HG03103 (cell line): ENCODE results near the gene HIGD1A.
"Not testable (repeated sequence)": the region's sequence is repeated elsewhere in the genome, so short reads cannot be mapped to it uniquely, and the experiment has no call there.

Experiments
- ATAC-seq: cut with Tn5 transposase; IDR thresholded peaks from one replicate; pipeline ENCODE4 v1.9.1; 2021; ENCODE audit warnings: low read depth; ENCODE audit not compliant: unreplicated experiment

HIGD1A gene

GRCh38 chr3:42829628-42830436 is 25.5 kb upstream of the HIGD1A start:
- no peak for ATAC-seq

DNA sequence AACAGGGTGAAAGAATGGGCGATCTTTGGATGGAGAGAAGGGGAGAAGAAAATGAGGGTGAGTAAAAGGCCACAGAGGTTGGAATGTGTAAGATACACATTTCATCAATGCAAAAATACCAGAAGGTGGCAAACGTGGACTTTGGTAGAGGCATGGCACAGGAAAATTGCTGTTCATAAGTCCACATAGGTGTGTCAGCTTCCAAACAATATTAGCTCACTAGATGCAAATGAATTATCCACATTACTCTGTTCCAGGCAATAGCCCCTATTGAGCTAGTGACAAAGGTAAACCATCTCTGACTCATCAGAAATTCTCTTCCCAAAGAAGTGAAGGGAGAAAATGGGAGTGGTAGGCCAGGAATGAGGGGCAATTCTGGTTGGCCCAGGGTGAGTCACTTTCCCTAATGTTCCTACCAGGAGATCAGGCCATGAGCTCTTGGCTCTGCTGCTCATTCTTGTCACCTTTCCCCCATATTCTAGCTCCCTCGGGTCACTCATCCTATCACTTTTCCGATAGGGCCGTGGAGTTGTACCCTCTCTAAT is 24.9 kb upstream of the HIGD1A start:
- no peak for ATAC-seq

DNA sequence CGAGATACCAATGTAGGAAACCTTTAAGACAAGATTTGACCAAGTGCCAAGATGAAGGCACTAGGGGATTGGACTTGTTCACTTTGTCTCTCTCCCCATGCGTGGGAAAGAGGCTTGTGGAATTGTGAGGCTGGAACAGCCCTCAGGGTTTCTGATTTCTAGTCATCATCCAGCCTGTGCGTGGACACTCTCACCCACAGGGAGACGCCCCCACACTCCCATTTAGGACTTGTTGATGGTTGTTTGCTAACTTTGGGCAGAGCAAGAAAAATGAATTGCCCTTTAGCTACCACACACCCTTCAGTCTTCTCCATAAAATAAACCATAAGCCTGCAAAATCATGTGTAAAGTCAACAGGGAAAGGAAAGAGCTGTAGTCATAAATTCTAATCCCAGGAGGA is 23.4 kb upstream of the HIGD1A start:
- no peak for ATAC-seq

DNA sequence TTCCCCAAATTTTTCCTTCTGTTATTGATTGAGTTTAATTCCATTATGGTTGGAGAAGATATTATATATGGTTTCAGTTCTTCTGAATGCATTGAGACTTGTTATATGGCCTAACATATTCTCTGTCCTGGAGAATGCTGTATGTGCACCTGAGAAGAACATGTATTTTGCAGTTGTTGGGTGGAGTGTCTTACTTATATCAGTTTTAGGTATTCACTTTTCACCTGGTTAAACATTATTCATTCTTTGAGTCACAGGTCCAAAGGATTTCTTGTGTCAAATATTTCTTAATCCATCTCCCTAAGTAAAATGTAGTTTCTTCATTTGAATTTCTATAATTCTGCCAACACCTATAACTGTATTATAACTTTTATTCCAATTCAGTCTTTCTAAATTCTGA is 22.7 kb upstream of the HIGD1A start:
- no peak for ATAC-seq

GRCh38 chr3:42826141-42826540 is 21.9 kb upstream of the HIGD1A start:
- ATAC-seq, result no peak

DNA sequence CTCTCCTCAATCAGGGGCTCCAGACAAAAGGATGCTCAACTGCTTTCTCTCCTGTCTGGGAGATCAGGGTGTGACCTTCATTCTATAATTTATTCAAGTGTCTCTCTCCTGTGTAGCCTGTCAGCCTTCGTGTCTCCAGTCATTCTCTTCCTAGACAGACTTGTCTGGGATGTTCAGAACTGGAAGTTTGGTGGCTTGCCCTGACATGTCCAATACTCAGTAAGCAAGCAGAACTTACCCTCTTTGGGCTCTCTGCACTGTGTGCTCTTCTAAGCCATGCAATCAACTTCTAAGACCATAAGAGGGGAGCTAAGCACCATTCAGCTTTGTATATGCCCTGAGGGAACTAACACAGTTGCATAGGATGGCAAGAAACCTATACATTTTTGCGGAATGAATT is 19.1 kb upstream of the HIGD1A start:
- no peak for ATAC-seq

DNA sequence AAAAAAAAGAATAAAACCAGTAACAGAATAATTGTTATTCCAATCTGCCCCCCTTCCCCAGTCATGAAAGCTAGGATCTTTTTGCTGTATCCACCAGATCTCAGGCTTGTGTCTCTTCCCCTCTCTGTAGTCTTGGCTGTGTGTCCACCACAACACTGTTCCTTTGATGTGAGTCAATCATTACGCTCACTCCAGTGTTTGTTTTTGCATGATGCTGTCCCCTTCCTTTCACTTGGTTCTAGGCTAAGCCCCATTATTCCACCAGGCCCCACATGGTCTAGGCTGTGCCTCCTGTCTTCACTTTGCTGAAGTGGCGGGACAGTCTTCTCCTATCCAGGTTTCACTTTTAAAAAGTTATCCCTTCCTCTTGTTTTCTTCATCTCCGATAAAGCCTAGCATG is 18.5 kb upstream of the HIGD1A start:
- ATAC-seq, result no peak

DNA sequence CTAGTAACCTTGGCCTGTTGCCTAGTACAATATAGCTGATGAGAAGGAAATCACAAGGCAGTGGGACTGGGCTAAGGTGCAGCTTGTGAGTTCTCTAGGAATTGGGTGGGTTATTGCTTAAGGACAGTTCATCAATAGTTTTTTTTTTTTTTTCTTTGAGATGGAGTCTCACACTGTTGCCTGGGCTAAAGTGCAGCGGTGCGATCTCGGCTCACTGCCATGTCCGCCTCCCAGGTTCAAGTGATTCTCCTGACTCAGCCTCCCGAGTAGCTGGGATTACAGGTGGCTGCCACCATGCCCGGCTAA is 16.4 kb upstream of the HIGD1A start:
- ATAC-seq, result no peak

DNA sequence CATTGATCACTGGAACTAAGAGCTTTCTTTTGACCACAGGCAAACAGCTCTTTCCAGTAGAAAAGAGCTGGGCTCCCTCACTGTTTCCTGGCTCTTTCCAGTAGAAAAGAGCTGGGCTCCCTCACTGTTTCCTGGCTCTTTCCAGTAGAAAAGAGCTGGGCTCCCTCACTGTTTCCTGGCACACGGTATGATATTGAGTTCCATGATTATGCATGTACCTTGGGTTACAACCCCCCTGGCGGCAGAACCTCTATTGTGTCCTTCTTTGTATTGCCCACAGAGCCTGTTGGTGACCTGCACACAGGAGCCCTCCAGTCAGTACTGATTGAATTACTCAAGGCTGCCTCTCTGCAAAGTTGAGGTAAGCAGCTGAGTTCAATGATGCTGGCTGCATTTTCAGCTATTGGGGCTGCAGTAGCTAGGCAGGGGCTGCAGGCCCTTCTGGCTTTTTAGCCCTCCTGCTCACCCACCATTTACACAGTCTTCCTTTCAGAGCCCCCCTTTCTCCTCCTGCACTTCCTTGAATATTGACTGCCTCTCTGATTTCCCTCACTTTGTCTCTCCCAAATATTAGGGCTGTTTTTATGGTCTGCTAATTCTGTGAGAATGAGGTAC is 15.2 kb upstream of the HIGD1A start:
- no peak for ATAC-seq

GRCh38 chr3:42815826-42816225 is 11.5 kb upstream of the HIGD1A start:
- no peak for ATAC-seq

- ATAC-seq, result no peak
These were observed 10.7 kb upstream of the HIGD1A start for GRCh38 chr3:42814914-42815507.

- no peak for ATAC-seq
These were observed 10.0 kb upstream of the HIGD1A start for GRCh38 chr3:42814246-42814645.

DNA sequence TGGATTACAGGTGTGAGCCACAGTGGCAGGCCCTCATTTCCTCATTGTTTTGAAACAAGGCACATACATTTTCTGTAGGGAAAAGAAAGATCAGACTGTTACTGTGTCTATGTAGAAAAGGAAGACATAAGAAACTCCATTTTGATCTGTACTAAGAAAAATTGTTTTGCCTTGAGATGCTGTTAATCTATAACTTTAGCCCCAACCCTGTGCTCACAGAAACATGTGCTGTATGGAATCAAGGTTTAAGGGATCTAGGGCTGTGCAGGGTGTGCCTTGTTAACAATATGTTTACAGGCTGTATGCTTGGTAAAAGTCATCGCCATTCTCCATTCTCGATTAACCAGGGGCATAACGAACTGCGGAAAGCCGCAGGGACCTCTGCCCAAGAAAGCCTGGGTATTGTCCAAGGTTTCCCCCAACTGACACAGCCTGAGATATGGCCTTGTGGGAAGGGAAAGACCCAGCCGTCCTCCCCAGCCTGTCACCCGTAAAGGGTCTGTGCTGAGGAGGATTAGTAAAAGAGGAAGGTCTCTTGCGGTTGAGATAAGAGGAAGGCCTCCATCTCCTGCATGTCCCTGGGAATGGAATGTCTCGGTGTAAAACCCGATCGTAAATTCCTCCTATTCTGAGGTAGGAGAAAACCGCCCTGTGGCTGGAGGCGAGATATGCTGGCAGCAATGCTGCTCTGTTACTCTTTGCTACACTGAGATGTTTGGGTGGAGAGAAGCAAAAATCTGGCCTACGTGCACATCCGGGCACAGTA is 7.0 kb upstream of the HIGD1A start:
- not testable (repeated sequence) for ATAC-seq

- not testable (repeated sequence) for ATAC-seq
These were observed 6.4 kb upstream of the HIGD1A start for GRCh38 chr3:42810706-42811105.

GRCh38 chr3:42809202-42809601 is 4.9 kb upstream of the HIGD1A start, which contains the start of gene ACKR2:
TSS of gene ACKR2 (plus strand) at chr3:42809445. CDS start at chr3:42864503, 55,058 bp downstream.
- no peak for ATAC-seq

- no peak for ATAC-seq
These were observed 3.6 kb upstream of the HIGD1A start for GRCh38 chr3:42807929-42808328.

GRCh38 chr3:42805141-42805821 is 991 bp upstream of the HIGD1A start:
- no peak for ATAC-seq

DNA sequence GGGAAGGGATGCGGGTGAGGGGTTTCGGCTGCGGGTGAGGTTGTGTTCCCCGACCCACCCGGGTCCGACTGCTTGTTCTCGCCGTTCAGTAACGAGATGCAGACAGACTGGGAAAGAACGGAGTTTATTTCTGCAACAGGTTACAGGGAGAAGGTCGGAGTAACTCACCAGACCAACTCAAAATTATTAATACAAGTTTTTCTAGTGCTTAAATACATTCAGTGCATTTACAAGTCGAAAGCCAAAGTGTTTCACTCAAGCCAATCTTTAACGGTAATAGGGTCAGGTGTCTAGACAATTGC is 492 bp upstream of the HIGD1A start:
- peak; percentile 11 for ATAC-seq

DNA sequence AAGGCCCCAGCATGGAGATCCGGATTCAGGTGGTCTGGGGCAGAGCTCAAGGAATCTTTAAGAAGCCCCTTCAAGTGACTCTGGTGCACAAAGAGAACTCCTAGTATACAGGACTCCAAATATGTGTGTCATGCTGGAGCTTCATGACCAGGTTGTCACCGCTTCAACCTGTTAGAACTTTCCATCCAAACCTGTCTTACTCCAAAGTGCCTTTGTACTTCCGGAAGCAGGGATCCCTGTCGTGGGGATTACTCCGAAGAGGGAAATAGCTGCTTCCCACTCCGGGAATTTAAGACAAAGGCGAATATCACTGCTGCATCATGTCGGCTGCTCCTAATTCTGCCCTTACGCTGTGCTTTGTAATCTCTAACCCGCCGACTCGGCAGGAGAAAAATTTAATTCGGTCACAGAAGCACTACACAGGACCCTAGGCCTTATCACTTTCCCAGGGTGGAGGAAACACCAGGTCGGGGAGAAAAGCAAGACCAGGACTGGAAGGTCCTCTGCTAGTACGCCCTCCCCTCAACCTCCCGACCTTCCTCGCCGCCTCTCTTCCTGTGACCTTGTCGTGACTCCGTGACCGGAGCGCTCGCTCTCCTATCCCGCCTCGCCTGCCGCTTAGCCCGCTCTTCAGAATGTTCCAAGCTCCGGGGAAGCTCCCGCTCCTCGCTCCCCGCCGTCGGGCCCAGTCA is 730 bp downstream of the HIGD1A start:
- ATAC-seq, result peak; percentile 14

DNA sequence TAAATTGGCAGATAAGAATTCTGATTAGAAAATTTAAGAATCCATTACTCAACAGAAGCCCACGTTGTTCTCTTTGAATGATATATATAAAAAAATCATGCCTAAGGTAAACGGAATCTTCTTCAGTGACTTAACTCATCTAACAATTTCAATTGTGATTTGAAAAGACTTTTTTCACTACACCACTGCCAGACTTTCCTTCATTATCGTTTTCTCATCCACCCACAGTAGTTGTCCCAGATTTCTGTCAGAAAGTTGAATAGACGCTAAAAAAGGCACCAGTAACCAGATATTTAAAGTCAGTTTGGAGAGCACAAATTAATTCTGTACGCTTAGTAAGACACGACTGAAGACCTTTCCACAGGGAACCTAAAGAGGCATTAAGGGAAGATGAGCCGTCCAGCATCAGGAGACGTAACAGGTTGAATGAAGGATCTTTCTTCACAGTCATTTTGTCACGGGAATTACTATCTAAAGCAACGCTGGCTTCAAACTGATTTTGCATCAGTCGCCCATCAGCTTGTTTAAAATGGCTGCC is 1.3 kb downstream of the HIGD1A start:
- ATAC-seq, result no peak
